AG04449 (cell line): ENCODE results near the gene RBM39.

Experiments
- CTCF ChIA-PET: fragments of 350-600 bp; formaldehyde crosslinking; extraction: SDS; loops from one replicate; lab custom pipeline; 2021; ENCODE audit warnings: antibody characterized with exemption; lab: Yijun Ruan, JAX
- POLR2A ChIA-PET: fragments of 400-600, 350-600 bp; formaldehyde crosslinking; extraction: SDS; loops from one replicate; lab custom pipeline; 2020; ENCODE audit warnings: antibody characterized with exemption, inconsistent platforms; lab: Yijun Ruan, JAX
- DNase-seq: peaks from one replicate; pipeline ENCODE4 v3.0.0-alpha.2; 2010; ENCODE audit warnings: low read depth, low spot score
- H3K4me3 ChIP-seq: 2 replicates; pipeline ENCODE4 v1.5.1; 2011; ENCODE audit warnings: low read depth, mild to moderate bottlenecking, control low read depth, low read length
- TF ChIP-seq, protein P1 (sequence below): IDR thresholded peaks from one replicate; pipeline ENCODE4 v1.5.1; 2011; ENCODE audit warnings: mild to moderate bottlenecking, moderate library complexity, low read length, control low read depth, inconsistent platforms; ENCODE audit not compliant: insufficient read depth; ENCODE audit errors: missing control alignments

Gene RBM39

GRCh38 chr20:35657271-35657670 is 84.8 kb downstream of the RBM39 start:
- TF ChIP-seq, protein P1, sequence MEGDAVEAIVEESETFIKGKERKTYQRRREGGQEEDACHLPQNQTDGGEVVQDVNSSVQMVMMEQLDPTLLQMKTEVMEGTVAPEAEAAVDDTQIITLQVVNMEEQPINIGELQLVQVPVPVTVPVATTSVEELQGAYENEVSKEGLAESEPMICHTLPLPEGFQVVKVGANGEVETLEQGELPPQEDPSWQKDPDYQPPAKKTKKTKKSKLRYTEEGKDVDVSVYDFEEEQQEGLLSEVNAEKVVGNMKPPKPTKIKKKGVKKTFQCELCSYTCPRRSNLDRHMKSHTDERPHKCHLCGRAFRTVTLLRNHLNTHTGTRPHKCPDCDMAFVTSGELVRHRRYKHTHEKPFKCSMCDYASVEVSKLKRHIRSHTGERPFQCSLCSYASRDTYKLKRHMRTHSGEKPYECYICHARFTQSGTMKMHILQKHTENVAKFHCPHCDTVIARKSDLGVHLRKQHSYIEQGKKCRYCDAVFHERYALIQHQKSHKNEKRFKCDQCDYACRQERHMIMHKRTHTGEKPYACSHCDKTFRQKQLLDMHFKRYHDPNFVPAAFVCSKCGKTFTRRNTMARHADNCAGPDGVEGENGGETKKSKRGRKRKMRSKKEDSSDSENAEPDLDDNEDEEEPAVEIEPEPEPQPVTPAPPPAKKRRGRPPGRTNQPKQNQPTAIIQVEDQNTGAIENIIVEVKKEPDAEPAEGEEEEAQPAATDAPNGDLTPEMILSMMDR: no peak
- H3K4me3 ChIP-seq: no peak overlapping the region
- no peak for DNase-seq
- CTCF ChIA-PET: no interaction called here
- POLR2A ChIA-PET: no interaction called here

DNA sequence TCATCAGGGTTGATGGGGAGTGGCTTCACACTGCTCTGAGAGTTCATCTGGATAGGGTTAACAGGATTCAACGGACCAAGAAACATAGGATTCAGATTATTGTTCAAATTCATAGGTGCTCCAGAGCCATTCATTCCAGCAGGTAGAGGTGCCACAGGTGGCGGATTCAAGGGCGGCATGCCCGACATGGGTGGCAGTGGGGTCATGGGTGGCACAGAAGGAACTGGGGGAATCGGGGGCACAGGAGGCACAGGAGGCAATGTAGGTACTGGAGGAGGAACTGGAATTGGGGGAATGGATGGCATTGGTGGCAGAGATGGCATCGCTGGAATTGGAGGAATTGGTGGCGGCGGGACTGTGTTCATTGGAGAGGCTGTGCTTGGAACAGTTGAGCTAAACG is 87.6 kb downstream of the RBM39 start:
- ChIA-PET POLR2A (no interaction called here), CTCF (interaction anchor here (1.7 to 2.4 kb wide), 2 partner anchors 10 to 142 kb away, joined by 3 to 6 read pairs; partner anchors contain the start of genes CPNE1 and RBM12)
- no peak overlapping the region for H3K4me3 ChIP-seq
- no peak for DNase-seq
- TF ChIP-seq, protein P1: no peak

DNA sequence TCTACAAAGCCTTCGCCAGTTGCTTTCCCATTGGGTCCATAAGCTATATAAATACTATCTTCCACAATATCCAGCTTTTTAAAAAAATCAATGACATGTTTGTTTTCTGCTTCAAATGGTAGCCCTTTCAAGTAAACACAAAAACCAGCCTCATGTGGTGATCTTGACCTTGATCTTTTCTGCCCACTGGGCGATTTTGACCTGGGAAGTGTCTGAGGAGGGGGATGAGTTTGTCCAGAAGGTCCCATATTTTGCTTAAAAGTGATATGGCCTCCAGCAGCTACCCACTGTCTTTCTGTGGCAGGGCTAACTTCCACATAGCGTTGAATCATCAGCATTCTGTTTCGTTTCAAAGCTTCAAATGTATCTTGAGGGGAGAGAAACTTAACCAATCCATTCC is 88.2 kb downstream of the RBM39 start:
- CTCF ChIA-PET: interaction anchor here (1.7 to 2.4 kb wide), 2 partner anchors 10 to 142 kb away, joined by 3 to 6 read pairs; partner anchors contain the start of genes CPNE1 and RBM12
- POLR2A ChIA-PET: no interaction called here
- TF ChIP-seq, protein P1: no peak
- no peak overlapping the region for H3K4me3 ChIP-seq
- DNase-seq: no peak
